Metanephros (tissue), 1 donor: ENCODE results near the gene CLIC6. TPM values are rescaled to one million over a fixed set of nuclear protein-coding genes. Genes with fewer than 3 reads are reported as not detected.

Experiments
- total RNA-seq: library from RNA; depleted of rRNA; stranded (reverse); fragments of >200 nt; gene quantifications from one replicate; pipeline ENCODE4 v1.2.3, GENCODE V29; 2014

CLIC6 gene
- total RNA-seq = 1.5 TPM

DNA sequence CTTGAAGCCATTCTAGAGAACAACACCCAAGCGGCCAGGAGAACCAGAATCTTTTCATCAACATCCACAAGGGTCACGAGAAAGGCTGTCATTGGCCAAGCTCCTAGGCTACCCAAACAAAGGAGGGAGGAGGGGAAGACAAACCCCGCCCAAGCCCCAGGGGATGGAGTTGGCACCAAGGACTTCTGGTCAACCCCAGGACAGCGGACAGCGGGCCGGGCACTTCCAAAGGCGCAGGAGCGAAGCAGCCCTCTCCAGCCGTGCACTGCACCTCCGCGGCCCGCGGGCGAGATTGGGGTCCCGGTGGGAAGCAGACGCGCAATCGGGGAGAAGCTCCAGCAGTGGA, at the start of gene CLIC6:
Gene CLIC6, plus strand, starts transcription at position 192 of the 346 bp plus-strand sequence. CDS start 395 bp downstream, outside the sequence.

Other genes with a start within 250 kb of the CLIC6 start
- gene SMIM34, start 245.0 kb upstream of the CLIC6 start, total RNA-seq = 0.47 TPM
- gene KCNE1, start 156.8 kb upstream of the CLIC6 start, total RNA-seq = 0.82 TPM
- gene RCAN1, start 53.9 kb upstream of the CLIC6 start, total RNA-seq = 26.4 TPM